ENCODE measurements around the gene LDLRAD2.
"Not testable (repeated sequence)": the region's sequence is repeated elsewhere in the genome, so short reads cannot be mapped to it uniquely, and the experiment has no call there.

Gene LDLRAD2

GRCh38 chr1:21811875-21812305 is at the start of gene LDLRAD2:
Gene LDLRAD2, plus strand, starts transcription at chr1:21812265. Its CDS starts 187 bp downstream, at chr1:21812452.
- Histone ChIP-seq H3K27ac (ENCODE audit: low read depth in 2 of 2, low read length in 2 of 2) (no peak within 1 kb of the TSS), H3K36me3 (ENCODE audit: control insufficient read depth in 2 of 2, insufficient read depth in 2 of 2, low read length in 2 of 2) (no peaks in the 10 kb centered on the region)

GRCh38 chr1:21763236-21763635 is 48.8 kb upstream of the LDLRAD2 start:
- H3K4me1 ChIP-seq (ENCODE audit: control insufficient read depth in 2 of 2, insufficient read depth in 2 of 2, low read length in 2 of 2): peaks cover 0 to 6% of the 10 kb centered on the region in 2 donors
- no peak overlapping the region for H3K27ac ChIP-seq (ENCODE audit: low read depth in 2 of 2, low read length in 2 of 2)
- no peaks in the 10 kb centered on the region for H3K9me3 ChIP-seq (ENCODE audit: control insufficient read depth in 2 of 2, low read length in 2 of 2)

More at GRCh38 chr1:21811875-21812305, at the start of gene LDLRAD2:
- no peak within 1 kb of the TSS for H3K9ac ChIP-seq (ENCODE audit: low read depth in 1 of 2, low read length in 2 of 2)
- no peaks in the 10 kb centered on the region for H3K9me3 ChIP-seq (ENCODE audit: control insufficient read depth in 2 of 2, low read length in 2 of 2)
- H3K4me3 ChIP-seq (ENCODE audit: low read length in 2 of 2): no peak within 1 kb of the TSS
- peaks cover 0 to 2% of the 10 kb centered on the region in 2 donors for H3K27me3 ChIP-seq (ENCODE audit: control insufficient read depth in 2 of 2, insufficient read depth in 2 of 2, low read length in 2 of 2)
- H3K4me1 ChIP-seq (ENCODE audit: control insufficient read depth in 2 of 2, insufficient read depth in 2 of 2, low read length in 2 of 2): no peaks in the 10 kb centered on the region

GRCh38 chr1:21763694-21764419 is 48.2 kb upstream of the LDLRAD2 start:
- H3K36me3 ChIP-seq (ENCODE audit: control insufficient read depth in 2 of 2, insufficient read depth in 2 of 2, low read length in 2 of 2): no peaks in the 10 kb centered on the region
- no peak overlapping the region for H3K9ac ChIP-seq (ENCODE audit: low read depth in 1 of 2, low read length in 2 of 2)
- H3K27ac ChIP-seq (ENCODE audit: low read depth in 2 of 2, low read length in 2 of 2): no peak overlapping the region
- peaks cover 0 to 6% of the 10 kb centered on the region in 2 donors for H3K4me1 ChIP-seq (ENCODE audit: control insufficient read depth in 2 of 2, insufficient read depth in 2 of 2, low read length in 2 of 2)
- no peaks in the 10 kb centered on the region for H3K9me3 ChIP-seq (ENCODE audit: control insufficient read depth in 2 of 2, low read length in 2 of 2)
- no peaks in the 10 kb centered on the region for H3K27me3 ChIP-seq (ENCODE audit: control insufficient read depth in 2 of 2, insufficient read depth in 2 of 2, low read length in 2 of 2)
- H3K4me3 ChIP-seq (ENCODE audit: low read length in 2 of 2): no peak overlapping the region

More at GRCh38 chr1:21763236-21763635, 48.8 kb upstream of the LDLRAD2 start:
- Histone ChIP-seq H3K27me3 (ENCODE audit: control insufficient read depth in 2 of 2, insufficient read depth in 2 of 2, low read length in 2 of 2) (no peaks in the 10 kb centered on the region), H3K9ac (ENCODE audit: low read depth in 1 of 2, low read length in 2 of 2) (no peak overlapping the region), H3K36me3 (ENCODE audit: control insufficient read depth in 2 of 2, insufficient read depth in 2 of 2, low read length in 2 of 2) (no peaks in the 10 kb centered on the region), H3K4me3 (ENCODE audit: low read length in 2 of 2) (no peak overlapping the region)

GRCh38 chr1:21764615-21765423 is 47.2 kb upstream of the LDLRAD2 start:
- H3K4me3 ChIP-seq (ENCODE audit: low read length in 2 of 2): no peak overlapping the region
- H3K27ac ChIP-seq (ENCODE audit: low read depth in 2 of 2, low read length in 2 of 2): no peak overlapping the region
- no peaks in the 10 kb centered on the region for H3K27me3 ChIP-seq (ENCODE audit: control insufficient read depth in 2 of 2, insufficient read depth in 2 of 2, low read length in 2 of 2)
- no peaks in the 10 kb centered on the region for H3K36me3 ChIP-seq (ENCODE audit: control insufficient read depth in 2 of 2, insufficient read depth in 2 of 2, low read length in 2 of 2)
- H3K4me1 ChIP-seq (ENCODE audit: control insufficient read depth in 2 of 2, insufficient read depth in 2 of 2, low read length in 2 of 2): peaks cover 0 to 6% of the 10 kb centered on the region in 2 donors
- H3K9me3 ChIP-seq (ENCODE audit: control insufficient read depth in 2 of 2, low read length in 2 of 2): no peaks in the 10 kb centered on the region
- no peak overlapping the region for H3K9ac ChIP-seq (ENCODE audit: low read depth in 1 of 2, low read length in 2 of 2)

- Histone ChIP-seq H3K27ac (ENCODE audit: low read depth in 2 of 2, low read length in 2 of 2) (no peak overlapping the region), H3K9me3 (ENCODE audit: control insufficient read depth in 2 of 2, low read length in 2 of 2) (no peaks in the 10 kb centered on the region), H3K9ac (ENCODE audit: low read depth in 1 of 2, low read length in 2 of 2) (no peak overlapping the region), H3K4me1 (ENCODE audit: control insufficient read depth in 2 of 2, insufficient read depth in 2 of 2, low read length in 2 of 2) (peaks cover 0 to 6% of the 10 kb centered on the region in 2 donors), H3K27me3 (ENCODE audit: control insufficient read depth in 2 of 2, insufficient read depth in 2 of 2, low read length in 2 of 2) (no peaks in the 10 kb centered on the region), H3K4me3 (ENCODE audit: low read length in 2 of 2) (no peak overlapping the region), H3K36me3 (ENCODE audit: control insufficient read depth in 2 of 2, insufficient read depth in 2 of 2, low read length in 2 of 2) (no peaks in the 10 kb centered on the region)
Observed at GRCh38 chr1:21766210-21766609, 45.9 kb upstream of the LDLRAD2 start.

GRCh38 chr1:21767106-21767505 is 45.0 kb upstream of the LDLRAD2 start:
- not testable (repeated sequence) for H3K4me1 ChIP-seq (ENCODE audit: control insufficient read depth in 2 of 2, insufficient read depth in 2 of 2, low read length in 2 of 2); H3K36me3 ChIP-seq (ENCODE audit: control insufficient read depth in 2 of 2, insufficient read depth in 2 of 2, low read length in 2 of 2); H3K4me3 ChIP-seq (ENCODE audit: low read length in 2 of 2); H3K9ac ChIP-seq (ENCODE audit: low read depth in 1 of 2, low read length in 2 of 2); H3K9me3 ChIP-seq (ENCODE audit: control insufficient read depth in 2 of 2, low read length in 2 of 2); H3K27me3 ChIP-seq (ENCODE audit: control insufficient read depth in 2 of 2, insufficient read depth in 2 of 2, low read length in 2 of 2); H3K27ac ChIP-seq (ENCODE audit: low read depth in 2 of 2, low read length in 2 of 2)

GRCh38 chr1:21770201-21770600 is 41.9 kb upstream of the LDLRAD2 start:
- H3K9me3 ChIP-seq (ENCODE audit: control insufficient read depth in 2 of 2, low read length in 2 of 2): no peaks in the 10 kb centered on the region
- no peaks in the 10 kb centered on the region for H3K4me1 ChIP-seq (ENCODE audit: control insufficient read depth in 2 of 2, insufficient read depth in 2 of 2, low read length in 2 of 2)
- no peaks in the 10 kb centered on the region for H3K27me3 ChIP-seq (ENCODE audit: control insufficient read depth in 2 of 2, insufficient read depth in 2 of 2, low read length in 2 of 2)
- H3K9ac ChIP-seq (ENCODE audit: low read depth in 1 of 2, low read length in 2 of 2): no peak overlapping the region
- H3K36me3 ChIP-seq (ENCODE audit: control insufficient read depth in 2 of 2, insufficient read depth in 2 of 2, low read length in 2 of 2): no peaks in the 10 kb centered on the region
- no peak overlapping the region for H3K4me3 ChIP-seq (ENCODE audit: low read length in 2 of 2)
- H3K27ac ChIP-seq (ENCODE audit: low read depth in 2 of 2, low read length in 2 of 2): no peak overlapping the region

GRCh38 chr1:21770602-21771001 is 41.5 kb upstream of the LDLRAD2 start:
- H3K27ac ChIP-seq (ENCODE audit: low read depth in 2 of 2, low read length in 2 of 2); H3K27me3 ChIP-seq (ENCODE audit: control insufficient read depth in 2 of 2, insufficient read depth in 2 of 2, low read length in 2 of 2); H3K9me3 ChIP-seq (ENCODE audit: control insufficient read depth in 2 of 2, low read length in 2 of 2); H3K36me3 ChIP-seq (ENCODE audit: control insufficient read depth in 2 of 2, insufficient read depth in 2 of 2, low read length in 2 of 2); H3K4me3 ChIP-seq (ENCODE audit: low read length in 2 of 2); H3K4me1 ChIP-seq (ENCODE audit: control insufficient read depth in 2 of 2, insufficient read depth in 2 of 2, low read length in 2 of 2); H3K9ac ChIP-seq (ENCODE audit: low read depth in 1 of 2, low read length in 2 of 2): not testable (repeated sequence)

GRCh38 chr1:21771672-21772071 is 40.4 kb upstream of the LDLRAD2 start:
- not testable (repeated sequence) for H3K4me3 ChIP-seq (ENCODE audit: low read length in 2 of 2); H3K9me3 ChIP-seq (ENCODE audit: control insufficient read depth in 2 of 2, low read length in 2 of 2); H3K9ac ChIP-seq (ENCODE audit: low read depth in 1 of 2, low read length in 2 of 2); H3K27ac ChIP-seq (ENCODE audit: low read depth in 2 of 2, low read length in 2 of 2); H3K36me3 ChIP-seq (ENCODE audit: control insufficient read depth in 2 of 2, insufficient read depth in 2 of 2, low read length in 2 of 2); H3K4me1 ChIP-seq (ENCODE audit: control insufficient read depth in 2 of 2, insufficient read depth in 2 of 2, low read length in 2 of 2); H3K27me3 ChIP-seq (ENCODE audit: control insufficient read depth in 2 of 2, insufficient read depth in 2 of 2, low read length in 2 of 2)

GRCh38 chr1:21773585-21773984 is 38.5 kb upstream of the LDLRAD2 start:
- no peaks in the 10 kb centered on the region for H3K27me3 ChIP-seq (ENCODE audit: control insufficient read depth in 2 of 2, insufficient read depth in 2 of 2, low read length in 2 of 2)
- H3K9ac ChIP-seq (ENCODE audit: low read depth in 1 of 2, low read length in 2 of 2): no peak overlapping the region
- H3K4me1 ChIP-seq (ENCODE audit: control insufficient read depth in 2 of 2, insufficient read depth in 2 of 2, low read length in 2 of 2): no peaks in the 10 kb centered on the region
- H3K4me3 ChIP-seq (ENCODE audit: low read length in 2 of 2): no peak overlapping the region
- H3K9me3 ChIP-seq (ENCODE audit: control insufficient read depth in 2 of 2, low read length in 2 of 2): no peaks in the 10 kb centered on the region
- H3K27ac ChIP-seq (ENCODE audit: low read depth in 2 of 2, low read length in 2 of 2): no peak overlapping the region
- no peaks in the 10 kb centered on the region for H3K36me3 ChIP-seq (ENCODE audit: control insufficient read depth in 2 of 2, insufficient read depth in 2 of 2, low read length in 2 of 2)

Measured in mucosa of rectum (tissue), 2 donors.